HG03432 (cell line): ENCODE results near the gene TNS1.

Experiments used
- ATAC-seq: cut with Tn5 transposase; IDR thresholded peaks from one replicate; pipeline ENCODE4 v1.9.1; 2021; ENCODE audit warnings: mild to moderate bottlenecking, moderate library complexity; ENCODE audit not compliant: unreplicated experiment

The TNS1 gene

DNA sequence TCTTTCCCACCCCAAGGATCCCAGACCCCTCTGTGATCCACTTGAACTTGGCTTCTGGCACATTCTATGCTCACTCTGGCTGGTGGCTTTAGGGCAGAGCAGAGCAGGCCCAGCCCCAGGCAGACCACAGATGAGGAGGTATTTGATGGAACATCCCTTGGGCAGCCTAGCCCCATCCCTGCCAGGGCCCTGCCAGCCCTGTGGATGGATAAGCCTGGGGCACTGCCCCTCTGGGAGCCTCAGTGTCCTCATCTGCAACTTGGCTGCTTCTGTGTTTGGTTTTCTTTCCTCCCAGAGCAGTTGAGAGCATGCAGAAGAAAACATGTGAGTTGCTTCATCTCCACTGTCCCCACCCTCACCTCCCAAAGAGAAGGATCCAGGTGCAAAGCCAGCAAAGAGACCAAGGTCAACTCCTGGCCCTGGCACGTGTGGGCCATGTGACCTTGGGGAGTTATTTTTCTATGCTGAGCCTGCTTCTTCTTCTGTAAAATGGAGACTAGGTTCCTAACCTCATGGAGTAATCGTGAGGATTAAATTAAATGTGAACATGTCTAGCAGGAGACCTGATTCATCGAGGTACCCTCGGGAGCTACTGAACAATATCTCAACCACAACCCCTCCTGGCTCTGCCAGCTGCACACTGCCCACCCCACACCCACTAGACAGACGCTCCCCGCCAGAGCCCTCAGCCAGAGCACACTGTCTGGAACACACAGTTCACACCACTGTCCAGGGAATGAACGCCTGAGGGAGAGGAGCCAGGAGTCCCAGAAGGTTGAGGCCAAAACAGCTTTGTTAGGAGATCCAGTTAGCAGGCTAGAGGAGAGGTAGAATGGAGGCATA lies 14.6 kb upstream of the TNS1 start:
- ATAC-seq, result no peak

- ATAC-seq, result no peak
Observed at GRCh38 chr2:218016810-218017209, 14.0 kb upstream of the TNS1 start.

DNA sequence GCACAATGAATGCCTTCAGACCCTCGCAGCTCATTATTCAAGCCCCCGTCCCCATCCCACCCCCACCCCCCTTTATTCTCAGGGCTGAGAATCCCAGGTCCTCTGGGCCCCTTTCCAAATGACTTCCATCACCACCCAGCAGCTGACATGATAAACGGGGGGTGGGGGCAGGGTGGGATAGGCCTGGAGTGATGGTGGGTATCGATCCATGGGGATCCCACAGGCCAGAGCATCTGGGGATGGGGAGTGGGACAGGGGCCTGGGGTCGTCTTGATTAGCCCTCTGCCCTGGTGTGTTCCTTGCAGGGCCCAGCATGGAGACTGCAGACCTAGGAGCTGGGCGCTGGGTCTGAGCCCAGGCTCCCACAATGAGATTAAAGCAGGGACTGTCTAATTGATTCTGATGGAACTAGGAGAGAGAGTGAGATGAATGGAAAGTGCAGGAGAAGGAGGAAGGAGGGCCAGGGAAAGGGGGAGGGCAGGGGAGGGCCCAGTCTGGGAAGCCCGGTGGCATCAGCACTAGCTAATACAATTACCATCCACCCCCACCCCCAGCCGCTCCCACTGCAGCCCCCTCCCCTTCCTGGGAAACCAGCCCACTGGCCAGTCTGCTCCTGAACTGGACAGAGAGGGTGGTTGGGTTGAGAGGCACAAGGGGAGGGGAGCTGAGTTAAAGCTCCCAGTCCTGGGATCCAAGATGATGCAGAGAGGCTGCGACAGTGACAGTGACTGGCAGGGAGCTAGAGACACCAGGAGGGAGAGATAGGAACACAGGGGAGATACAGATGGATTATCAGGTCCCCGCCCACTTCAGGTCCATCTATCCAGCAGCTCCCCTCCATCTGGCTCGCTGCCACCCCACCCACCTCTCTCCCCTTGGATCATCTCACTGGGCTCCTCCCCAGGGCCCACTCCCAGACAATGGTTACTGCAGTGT lies 13.1 kb upstream of the TNS1 start:
- no peak for ATAC-seq

DNA sequence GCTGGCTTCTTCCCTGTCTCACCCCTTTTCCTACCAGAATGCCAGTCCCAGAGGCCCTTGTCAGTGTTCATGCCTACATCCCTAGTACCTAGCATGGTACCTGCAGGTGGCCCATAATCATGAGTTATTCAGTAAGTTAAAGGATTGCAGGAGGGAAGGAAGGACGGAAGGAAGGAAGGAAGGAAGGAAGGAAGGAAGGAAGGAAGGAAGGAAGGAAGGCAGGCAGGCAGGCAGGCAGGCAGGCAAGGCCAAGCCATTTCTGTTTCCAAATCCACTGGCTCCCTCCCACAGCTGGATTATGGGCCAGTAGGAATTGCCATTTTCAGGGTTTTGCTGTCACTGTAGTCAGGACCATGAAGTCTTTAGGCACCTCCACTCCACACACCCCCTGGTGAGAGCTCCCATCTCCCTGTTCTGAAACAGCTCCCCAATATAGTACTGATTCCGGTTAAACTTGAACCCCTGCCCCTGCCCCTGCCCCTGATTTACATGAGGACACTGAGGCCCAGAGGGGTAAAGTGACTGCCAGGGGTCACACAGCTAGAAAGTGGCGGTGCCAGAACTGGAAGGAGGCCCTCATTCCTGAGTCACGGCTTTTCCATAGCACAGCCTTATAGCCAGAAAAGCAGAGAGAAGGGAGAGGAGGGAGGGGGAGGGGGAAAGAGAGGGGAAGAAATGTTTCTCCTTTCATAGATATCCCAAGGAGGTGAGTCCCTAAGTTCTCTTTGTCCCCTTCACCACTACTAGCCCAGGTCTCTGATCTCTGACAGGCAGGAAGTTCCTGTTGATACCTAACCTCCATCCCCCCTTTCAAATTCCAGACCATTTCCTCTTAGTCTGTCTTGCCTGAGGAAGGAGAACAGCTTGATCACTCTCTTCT lies 12.2 kb upstream of the TNS1 start:
- ATAC-seq, result no peak

GRCh38 chr2:218013289-218013688 lies 10.5 kb upstream of the TNS1 start:
- ATAC-seq, result no peak

DNA sequence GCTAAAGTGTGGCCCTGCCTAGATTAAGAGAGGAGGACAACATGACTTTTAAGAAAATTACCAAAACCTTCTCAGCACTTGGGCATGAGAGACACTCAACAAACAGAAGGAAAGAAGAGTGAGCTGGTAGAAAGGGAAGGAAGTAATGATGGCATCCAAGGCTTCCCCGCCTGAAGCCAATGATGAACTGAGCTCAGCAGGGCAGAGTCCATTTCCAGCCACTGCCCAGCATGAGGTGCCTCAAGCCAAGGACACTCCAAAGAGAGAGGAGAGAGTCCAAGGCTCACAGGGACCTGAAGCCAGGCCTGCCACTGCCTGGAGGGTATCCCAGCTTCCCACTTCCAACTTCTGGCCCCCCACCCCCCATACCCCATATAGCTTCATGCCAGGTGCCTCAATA lies 9.5 kb upstream of the TNS1 start:
- no peak for ATAC-seq

GRCh38 chr2:218011653-218012040 lies 8.9 kb upstream of the TNS1 start:
- ATAC-seq, result no peak

- peak; percentile 9 for ATAC-seq
Observed at GRCh38 chr2:218010984-218011652, 8.3 kb upstream of the TNS1 start.

- peak; percentile 65 for ATAC-seq
Observed at GRCh38 chr2:218010140-218010983, 7.6 kb upstream of the TNS1 start.

DNA sequence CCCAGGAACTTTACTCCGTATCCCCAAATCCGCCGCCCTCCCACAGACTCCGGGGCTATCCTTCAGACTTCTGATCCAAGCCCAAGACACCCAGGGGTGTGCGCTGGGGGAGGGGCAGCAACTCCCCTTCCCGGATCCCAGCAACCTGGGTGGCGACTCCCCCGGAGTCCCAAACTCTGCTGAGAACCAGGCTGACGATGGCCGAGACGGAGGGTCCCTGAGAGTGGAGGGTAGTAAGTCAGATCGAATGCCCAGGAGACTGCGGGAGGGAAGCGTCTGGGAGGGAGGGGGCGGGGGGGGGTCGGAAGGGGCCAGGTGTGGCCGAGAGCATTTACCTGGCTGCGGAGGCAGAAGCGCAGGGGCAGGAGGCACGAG lies 7.0 kb upstream of the TNS1 start:
- no peak for ATAC-seq

DNA sequence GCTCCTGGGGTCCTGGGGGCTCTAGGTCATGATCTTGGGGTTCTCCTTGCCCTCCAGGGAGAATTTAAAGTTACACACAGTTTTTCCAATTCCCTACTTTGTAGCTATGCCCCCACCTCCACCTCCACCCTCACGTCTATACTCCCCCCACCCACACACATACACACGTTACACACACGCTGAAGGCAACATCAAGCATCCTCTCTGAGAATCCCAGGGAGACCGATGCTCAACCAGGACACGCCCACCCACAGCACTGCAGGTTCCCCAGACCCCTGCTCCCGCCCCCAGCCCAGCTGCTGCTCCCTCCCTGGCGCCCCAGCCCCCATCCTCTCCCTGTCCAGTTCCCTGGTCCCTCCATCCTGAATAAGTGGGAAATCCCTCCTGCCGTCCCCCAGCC lies 6.4 kb upstream of the TNS1 start:
- no peak for ATAC-seq

GRCh38 chr2:218008060-218009040 lies 5.6 kb upstream of the TNS1 start:
- no peak for ATAC-seq

GRCh38 chr2:218006741-218007140 lies 3.9 kb upstream of the TNS1 start:
- ATAC-seq, result no peak

GRCh38 chr2:218005486-218005885 lies 2.7 kb upstream of the TNS1 start:
- no peak for ATAC-seq

GRCh38 chr2:218005028-218005427 lies 2.2 kb upstream of the TNS1 start:
- ATAC-seq, result no peak

DNA sequence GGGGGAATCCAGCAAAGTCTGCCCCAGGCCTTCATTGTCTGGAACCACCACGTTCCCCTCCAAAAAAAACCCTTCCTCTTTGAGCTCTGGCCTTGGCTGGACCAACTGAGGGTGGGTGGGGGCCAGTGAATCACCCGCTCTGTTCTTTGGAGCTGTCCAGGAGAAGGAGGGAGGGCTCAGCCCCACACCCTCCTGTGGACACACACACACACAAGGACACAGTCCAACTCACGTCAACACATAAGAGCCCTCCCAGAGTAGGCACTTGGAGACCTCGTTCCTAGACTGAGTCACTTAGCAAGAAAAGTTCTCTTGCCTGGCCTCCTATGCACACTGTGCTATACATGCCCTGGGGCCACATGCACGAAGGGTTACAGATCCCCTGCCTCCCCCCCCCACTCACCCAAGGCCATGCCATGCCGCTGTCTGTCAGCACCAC lies 1.2 kb upstream of the TNS1 start:
- no peak for ATAC-seq

DNA sequence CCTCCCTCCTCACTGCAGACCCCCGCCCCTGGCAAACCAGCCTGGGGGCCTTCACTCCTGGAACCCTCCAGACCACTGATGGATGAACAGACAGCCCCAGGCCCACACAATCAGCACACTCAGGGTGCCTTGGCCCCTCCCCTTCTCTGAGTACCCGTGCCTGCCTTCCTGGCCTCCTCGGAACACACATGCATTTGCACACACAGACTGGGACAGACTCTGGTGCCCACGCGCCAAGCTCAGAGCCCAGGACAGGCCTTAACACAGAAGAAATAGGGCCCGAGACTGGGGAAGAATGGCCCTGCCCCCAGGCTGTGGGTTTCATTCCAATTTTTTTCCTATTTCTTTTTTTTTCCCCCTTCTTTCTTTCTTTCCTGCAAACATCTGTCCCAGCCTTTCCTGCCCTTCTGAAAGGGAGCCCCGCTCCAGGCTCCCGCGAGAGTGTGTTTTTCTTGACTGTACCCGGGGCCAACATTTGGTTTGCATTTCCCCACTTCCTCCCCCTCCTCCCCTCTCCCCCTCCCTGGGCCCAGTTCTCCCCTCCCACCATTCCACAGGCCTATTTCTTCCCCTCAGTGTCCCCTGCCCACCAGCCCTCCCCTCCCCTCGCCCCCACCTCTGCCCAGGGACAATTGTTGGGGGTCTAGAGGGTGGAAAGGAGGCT lies 618 bp upstream of the TNS1 start:
- ATAC-seq, result no peak
